GM18505 (cell line): ENCODE results near the gene FMNL2.

Experiments used
- ATAC-seq: cut with Tn5 transposase; IDR thresholded peaks from one replicate; pipeline ENCODE4 v1.9.1; 2021; ENCODE audit not compliant: unreplicated experiment
- POLR2A ChIP-seq: IDR thresholded peaks from 4 replicates; pipeline ENCODE4 v1.6.1; 2011; ENCODE audit warnings: borderline replicate concordance; ENCODE audit not compliant: insufficient read depth, insufficient read length; ENCODE audit errors: extremely low read depth

Gene FMNL2

DNA sequence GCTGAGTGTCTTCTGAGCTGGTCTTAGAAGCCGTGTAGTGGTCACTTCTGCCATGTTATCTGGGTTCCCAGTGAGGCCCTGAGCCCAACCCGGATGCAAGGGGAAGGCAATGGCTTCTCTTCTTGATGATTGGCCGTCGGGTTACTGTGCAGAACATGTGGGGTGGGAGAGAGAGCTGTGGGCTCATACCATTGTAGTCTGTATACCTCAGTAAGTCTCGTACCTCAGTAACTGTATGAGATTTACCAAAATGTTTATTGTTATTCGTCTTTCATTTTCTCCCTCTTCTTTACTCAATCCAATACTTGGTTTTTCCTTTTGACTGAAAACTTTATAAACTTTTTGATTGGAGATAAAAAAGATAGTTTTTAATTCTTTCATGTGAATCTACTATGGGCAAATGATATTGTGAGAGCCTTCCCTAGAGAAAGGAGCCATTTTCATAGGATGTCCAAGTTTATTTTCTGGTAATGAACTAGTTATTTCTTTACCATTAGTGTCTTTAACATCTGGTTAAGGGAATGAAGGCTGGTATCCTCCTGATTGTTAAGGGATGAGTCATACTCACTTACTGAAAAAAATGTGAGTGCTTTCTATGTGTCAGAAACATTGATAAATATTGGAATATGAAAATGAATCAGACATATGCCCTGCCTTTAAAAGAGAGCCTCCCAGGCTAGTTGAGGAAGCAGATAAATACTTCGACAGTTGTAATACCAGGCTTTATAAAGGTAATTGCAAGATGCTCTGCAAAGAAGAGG is 252.4 kb downstream of the FMNL2 start:
- TF ChIP-seq POLR2A, result no peak
- ATAC-seq, result no peak

DNA sequence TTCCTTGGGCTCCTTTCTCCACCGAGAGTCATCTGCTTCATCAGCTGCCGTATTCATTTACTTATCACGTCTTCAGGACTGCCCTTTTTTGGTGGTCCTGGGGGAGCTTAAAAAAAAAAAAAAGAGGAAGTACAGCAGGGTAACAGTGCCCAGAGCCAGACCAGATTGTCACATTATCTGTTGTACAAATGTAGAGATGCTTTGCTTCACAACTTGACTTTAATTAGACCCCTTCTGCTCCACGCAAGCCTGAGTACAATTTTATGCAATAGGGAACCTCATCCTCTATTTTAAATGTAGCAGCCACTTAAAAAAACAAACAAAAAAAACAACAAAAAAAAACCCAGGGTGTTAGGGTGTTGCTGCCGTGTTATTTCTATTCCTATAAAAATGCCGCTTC is 254.0 kb downstream of the FMNL2 start:
- TF ChIP-seq POLR2A, result no peak
- ATAC-seq, result no peak

DNA sequence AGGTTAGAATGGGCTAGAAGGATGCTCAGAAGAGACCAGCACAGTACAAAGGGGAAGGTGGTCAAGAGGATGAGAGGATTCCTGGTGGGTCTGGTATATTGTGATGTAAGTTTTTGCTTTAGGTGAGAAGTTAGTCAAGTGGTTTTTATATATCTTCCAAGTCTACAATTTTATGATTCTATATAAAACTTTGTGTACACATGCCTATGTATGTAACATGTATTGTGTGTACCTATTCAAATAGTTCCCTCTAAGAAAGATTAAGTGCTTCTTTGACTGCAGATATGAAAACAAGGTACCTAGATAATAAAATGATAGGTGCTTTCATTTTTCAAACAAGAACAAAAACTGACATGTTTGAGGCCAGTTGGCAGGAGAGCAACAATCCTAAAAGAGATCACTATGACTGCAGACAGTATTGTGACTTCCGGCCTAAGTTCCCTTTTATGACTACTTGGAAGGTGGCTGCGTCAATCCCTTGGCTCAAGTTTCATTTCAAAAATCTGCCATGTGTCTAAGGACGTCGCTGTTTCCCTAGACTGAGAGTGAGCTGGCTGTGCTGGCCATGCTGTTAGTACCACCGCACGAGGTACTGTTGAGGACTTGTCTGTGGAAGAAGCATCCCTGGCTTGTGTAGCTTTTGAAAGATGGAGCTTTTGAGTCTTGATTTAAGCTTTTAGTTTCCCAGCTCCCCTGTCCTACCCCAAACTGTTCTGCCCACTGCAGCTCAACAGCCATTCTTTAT is 259.2 kb downstream of the FMNL2 start:
- ATAC-seq, result peak; percentile 92
- TF ChIP-seq POLR2A, result no peak

DNA sequence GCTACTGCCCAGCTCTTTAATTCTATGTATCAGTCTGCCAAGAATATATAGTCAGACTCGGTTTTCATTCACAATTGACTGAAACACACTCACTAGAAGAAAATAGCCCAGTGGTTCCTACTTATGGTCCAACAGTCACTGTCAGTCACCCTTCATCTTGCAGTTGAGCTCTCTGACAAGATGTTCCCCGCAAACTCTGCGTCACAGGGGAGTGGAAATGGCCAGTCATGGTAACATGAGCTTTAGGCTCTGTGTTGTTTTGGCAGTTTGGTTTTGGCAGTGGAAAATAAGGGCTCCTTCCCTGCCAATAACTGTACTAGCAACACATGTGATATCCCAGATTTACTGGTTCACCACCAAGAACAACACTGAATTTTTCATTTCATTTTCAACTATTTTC is 259.8 kb downstream of the FMNL2 start:
- TF ChIP-seq POLR2A, result no peak
- no peak for ATAC-seq

DNA sequence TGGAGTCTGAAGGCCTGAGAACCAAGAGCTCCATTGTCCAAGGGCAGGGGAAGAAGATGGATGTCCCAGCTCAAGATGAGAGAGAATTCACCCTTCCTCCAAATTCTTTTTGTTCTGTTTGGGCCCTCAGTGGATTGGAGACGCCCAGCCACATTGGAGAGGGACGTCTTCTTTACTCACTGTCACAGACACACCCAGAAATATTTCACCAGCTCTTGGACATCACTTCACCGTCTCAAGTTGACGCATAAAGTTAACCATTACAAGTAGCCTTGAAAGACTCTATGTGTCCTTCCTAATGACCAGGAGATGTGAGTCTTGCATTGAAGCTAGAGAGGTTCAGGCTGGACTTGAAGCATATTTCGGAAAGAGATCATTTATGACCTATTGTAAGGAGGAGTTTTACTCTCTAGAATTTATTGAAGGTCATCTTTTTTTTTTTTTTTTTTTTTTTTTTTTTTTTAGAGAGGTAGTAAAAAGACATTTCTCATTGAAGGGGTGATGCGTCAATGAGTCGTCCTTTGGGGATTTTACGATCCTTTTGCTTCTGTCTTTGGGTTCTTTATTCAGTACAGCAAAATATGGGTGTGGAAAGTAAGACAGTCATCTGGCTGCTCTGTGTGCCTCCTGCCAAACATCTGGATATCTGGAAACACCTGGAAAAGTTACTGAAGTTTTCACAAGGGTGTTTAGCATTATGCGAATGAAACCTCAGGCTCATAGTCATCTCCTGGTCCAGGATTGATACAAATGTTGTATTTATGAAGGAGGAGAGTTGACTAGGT is 264.2 kb downstream of the FMNL2 start:
- TF ChIP-seq POLR2A, result no peak
- ATAC-seq, result no peak

DNA sequence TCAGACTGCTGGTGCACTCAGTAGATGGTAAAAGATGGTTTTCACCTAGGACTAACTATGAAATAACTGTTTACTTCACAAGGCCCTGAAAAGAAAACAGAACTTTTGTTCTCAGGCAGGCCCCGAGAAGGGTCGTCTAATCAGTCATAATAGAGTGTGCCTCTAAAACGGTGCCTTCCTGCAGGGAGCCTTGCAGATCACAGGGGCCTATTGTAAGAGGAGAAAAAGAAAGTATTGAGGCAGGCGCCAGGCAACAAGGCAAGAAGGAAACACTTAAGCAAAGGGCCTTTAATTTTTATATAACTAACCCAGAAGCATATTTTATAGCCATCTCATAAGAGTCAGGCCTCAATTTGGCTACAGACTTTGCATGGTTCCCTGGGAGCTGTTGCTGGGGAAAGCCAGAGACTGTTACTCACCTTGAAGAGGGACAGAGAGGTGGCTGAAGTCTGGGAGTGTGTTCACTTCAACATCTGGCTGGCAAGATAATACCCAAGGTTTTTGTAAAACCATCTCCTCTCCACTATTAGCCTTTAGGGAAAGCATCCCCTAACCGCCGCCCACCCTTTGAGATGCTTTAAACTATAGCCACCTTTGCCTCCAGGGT is 265.2 kb downstream of the FMNL2 start:
- ATAC-seq, result no peak
- no peak for TF ChIP-seq POLR2A

DNA sequence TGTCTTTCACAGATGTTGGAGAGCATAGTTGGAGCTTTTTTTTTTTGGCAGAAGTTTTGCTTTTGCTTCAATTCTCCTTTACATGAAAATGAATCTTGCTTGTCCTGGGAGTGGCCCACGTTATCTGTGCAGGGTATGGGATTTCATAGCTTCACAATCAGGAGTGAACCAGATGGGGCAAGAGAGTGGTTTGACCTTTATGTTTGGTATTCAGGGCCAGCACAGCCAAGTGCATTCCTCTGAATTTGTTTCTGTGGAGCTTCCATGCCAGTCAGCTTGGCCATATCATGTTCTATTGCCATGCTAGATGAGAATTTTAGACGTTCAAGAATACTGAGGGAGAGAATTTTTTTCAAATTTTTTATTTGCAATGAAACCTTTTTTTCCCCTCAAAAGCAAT is 265.7 kb downstream of the FMNL2 start:
- ATAC-seq, result no peak
- TF ChIP-seq POLR2A, result no peak

DNA sequence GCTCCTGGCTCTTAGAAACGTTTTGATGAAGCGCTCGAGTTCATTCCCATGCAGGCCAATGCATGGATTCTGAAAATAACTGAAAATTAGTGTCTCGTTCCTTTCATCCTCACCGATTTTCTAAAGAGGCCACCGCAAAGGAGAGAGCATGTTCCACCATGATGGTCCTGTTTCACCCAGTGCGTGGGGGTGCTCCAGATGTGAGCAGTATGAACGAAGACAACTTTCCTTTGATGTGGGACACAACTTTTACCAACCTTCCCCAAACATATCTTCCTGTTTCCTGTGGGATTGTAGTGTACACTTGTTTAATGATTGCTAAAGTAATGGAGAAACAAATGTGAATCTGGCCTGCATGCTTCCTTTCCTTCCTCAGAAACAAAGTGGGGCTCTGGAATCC is 267.8 kb downstream of the FMNL2 start:
- no peak for TF ChIP-seq POLR2A
- ATAC-seq, result no peak

DNA sequence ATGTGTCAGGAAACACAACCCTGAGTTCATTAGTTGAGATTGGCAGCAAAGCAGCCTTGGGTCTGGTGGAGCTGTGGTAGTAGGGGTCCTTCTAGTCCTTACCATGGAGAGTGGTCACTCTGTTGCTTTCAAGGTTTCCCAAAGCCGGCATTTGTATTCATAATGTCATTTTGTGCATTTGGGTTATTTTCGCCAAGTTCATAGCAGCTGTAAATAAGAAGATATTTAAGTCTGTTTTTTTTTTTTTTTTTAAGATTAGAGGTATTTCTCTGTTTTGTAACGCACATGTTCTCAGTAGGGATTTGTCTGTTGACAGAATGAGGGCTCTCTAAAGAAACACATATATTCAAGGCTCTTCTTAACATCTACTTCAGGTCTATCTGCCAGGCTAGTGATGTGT is 268.2 kb downstream of the FMNL2 start:
- no peak for ATAC-seq

DNA sequence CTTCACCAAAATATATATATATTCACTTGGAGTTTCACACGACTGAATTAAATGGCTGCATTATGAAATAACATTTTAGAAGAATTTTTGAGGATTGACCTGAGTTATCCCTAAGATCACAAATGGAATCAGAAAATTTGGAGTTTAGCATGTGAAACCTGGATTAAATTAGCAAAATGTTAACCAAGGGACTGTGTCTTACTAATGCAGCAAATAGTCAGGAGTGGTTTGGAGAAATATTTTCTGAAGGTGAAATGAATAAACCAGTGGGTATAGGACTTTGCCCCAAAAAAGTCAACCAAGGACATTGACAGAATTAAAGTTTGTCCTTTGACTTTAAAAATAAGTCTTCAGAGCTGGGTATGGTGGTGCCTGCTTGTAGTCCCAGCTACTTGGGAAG is 271.1 kb downstream of the FMNL2 start:
- ATAC-seq, result no peak
- no peak for TF ChIP-seq POLR2A

More for the DNA sequence above, 268.2 kb downstream of the FMNL2 start:
- TF ChIP-seq POLR2A, result no peak

DNA sequence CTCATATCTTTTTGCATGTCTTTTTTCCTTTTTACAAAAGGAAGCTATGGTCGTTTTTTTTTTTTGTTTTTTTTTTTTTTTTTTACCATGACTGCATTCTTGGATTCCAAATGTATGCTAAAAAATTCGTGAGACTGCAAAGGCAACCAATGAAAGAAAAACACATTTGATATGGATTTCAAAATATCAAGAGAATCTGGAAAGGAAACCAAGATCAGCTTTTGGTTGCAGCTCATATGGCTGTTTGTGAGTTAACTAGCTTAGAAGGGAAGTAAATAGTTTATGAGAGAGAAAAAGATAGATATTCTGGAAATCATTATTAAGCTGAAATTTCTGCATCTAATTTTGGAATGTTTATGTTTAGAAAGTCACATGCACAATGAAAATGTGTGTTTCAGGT is 272.0 kb downstream of the FMNL2 start:
- no peak for TF ChIP-seq POLR2A
- ATAC-seq, result no peak

DNA sequence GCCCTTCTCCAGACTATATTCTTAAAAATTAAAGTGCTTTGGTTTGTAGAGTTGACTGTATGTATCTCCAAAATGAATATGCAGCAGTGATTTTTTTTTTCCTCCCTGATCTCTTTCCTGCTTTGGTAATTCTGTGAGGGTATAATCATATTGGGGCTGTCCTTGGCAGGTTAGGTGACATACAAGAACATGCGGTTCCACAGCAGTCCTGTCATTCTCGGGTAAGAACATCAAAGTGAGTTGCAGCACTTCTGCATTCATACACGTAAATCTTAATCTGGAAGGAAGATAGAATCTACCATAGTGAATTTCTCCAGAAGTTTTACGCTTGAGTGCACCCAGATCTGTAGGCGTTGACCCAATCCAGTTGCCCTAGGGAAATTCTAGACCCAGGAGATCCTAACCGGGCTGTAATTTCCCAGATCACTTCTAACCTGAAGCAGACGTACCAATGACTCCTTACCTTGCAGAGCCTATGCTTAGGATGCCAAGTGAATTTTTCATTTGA is 272.9 kb downstream of the FMNL2 start:
- no peak for TF ChIP-seq POLR2A
- ATAC-seq, result no peak

DNA sequence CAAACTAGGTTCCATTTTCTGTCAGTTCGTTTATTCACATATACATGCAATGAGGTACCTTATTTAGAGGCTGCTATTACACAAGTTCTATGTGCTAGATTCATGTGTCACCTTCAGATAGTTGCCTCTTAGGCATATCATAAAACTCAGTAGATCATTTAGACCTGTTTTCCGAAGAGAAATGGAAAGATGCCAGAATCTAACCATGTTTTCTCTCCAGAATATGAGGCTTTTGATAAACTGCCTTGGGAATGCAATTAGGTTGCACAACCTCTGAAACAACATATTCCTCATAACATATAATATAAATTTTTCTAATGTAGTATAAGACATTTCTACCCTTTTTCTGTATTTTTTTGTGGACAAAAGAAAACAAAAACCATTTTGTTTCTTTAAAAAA is 274.2 kb downstream of the FMNL2 start:
- no peak for ATAC-seq
- no peak for TF ChIP-seq POLR2A
